OCI-LY7 (cell line): Measurements from ENCODE around the gene CSF1. TPM values are rescaled to one million over a fixed set of nuclear protein-coding genes. Genes with fewer than 3 reads are reported as not detected.

Experiments used
- BruUV-seq: library from RNA; stranded (reverse); fragments of 400-500 nt; replicated peaks from 2 replicates; lab custom pipeline; 2021; lab: Mats Ljungman, UMichigan
- CTCF ChIA-PET: fragments of 300-600 bp; sonication (Branson Sonifier 250); formaldehyde crosslinking; loops from one replicate; lab custom pipeline; 2022; ENCODE audit warnings: antibody characterized with exemption; ENCODE audit not compliant: unreplicated experiment; lab: Charles Lee
- POLR2A ChIA-PET: fragments of 300-600 bp; sonication (Branson Sonifier 250); formaldehyde crosslinking; loops from one replicate; lab custom pipeline; 2022; ENCODE audit warnings: antibody characterized with exemption; lab: Charles Lee
- DNase-seq: peaks from one replicate; pipeline ENCODE4 v3.0.0-alpha.2; 2015; ENCODE audit warnings: low spot score
- H2AFZ ChIP-seq: fragments of 200-600 bp; sonication (generic), shearing (Covaris generic); 2 replicates; pipeline ENCODE4 v1.6.1; 2014; ENCODE audit warnings: mild to moderate bottlenecking, antibody characterized with exemption, low read length, moderate library complexity
- H3K27ac ChIP-seq: fragments of 200-600 bp; sonication (generic); 2 replicates; pipeline ENCODE4 v1.5.1; 2014; ENCODE audit warnings: mixed run types, low read depth, mild to moderate bottlenecking, moderate library complexity, low read length, inconsistent platforms; ENCODE audit not compliant: poor library complexity, severe bottlenecking
- H3K36me3 ChIP-seq: fragments of 200-600 bp; sonication (generic); 2 replicates; pipeline ENCODE4 v1.6.1; 2014; ENCODE audit warnings: mild to moderate bottlenecking, antibody characterized with exemption, low read length, moderate library complexity, mixed read lengths; ENCODE audit not compliant: insufficient read depth
- H3K4me1 ChIP-seq: fragments of 200-600 bp; sonication (generic); 2 replicates; pipeline ENCODE4 v1.5.1; 2014; ENCODE audit warnings: mild to moderate bottlenecking, low read length; ENCODE audit not compliant: insufficient read depth, poor library complexity, severe bottlenecking
- H3K4me2 ChIP-seq: fragments of 200-600 bp; sonication (generic); 2 replicates; pipeline ENCODE4 v1.6.1; 2014; ENCODE audit warnings: mild to moderate bottlenecking, low read length
- H3K4me3 ChIP-seq: fragments of 200-600 bp; sonication (generic); 2 replicates; pipeline ENCODE4 v1.5.1; 2014; ENCODE audit warnings: mild to moderate bottlenecking, low read depth, low read length; ENCODE audit not compliant: poor library complexity, severe bottlenecking
- H3K79me2 ChIP-seq: fragments of 200-600 bp; sonication (generic); 2 replicates; pipeline ENCODE4 v1.6.1; 2016; ENCODE audit warnings: low read depth, mild to moderate bottlenecking, low read length, moderate library complexity, mixed read lengths; ENCODE audit not compliant: insufficient read depth
- H3K9me2 ChIP-seq: fragments of 200-600 bp; sonication (generic); 2 replicates; pipeline ENCODE4 v1.6.1; 2016; ENCODE audit warnings: mild to moderate bottlenecking, low read length, mixed read lengths; ENCODE audit not compliant: insufficient read depth
- H3K9me3 ChIP-seq: fragments of 200-600 bp; sonication (generic); 2 replicates; pipeline ENCODE4 v1.6.1; 2014; ENCODE audit warnings: mild to moderate bottlenecking, mixed run types, low read length, mixed read lengths
- H4K20me1 ChIP-seq: fragments of 200-600 bp; sonication (generic); 2 replicates; pipeline ENCODE4 v1.6.1; 2014; ENCODE audit warnings: mild to moderate bottlenecking, antibody characterized with exemption, low read length, moderate library complexity, mixed read lengths; ENCODE audit not compliant: insufficient read depth
- EZH2phosphoT487 ChIP-seq: fragments of 200-600 bp; sonication (generic); IDR thresholded peaks from 2 replicates; pipeline ENCODE4 v1.6.1; 2018; ENCODE audit warnings: low read depth, borderline replicate concordance, mild to moderate bottlenecking, mixed run types, antibody characterized with exemption, low read length, moderate library complexity, mixed read lengths
- intact Hi-C: fragments of 100-400 bp; cut with micrococcal nuclease; formaldehyde crosslinking; loops from one replicate; pipeline ENCODE4 v1.10.0; 2022; ENCODE audit not compliant: unreplicated experiment
- total RNA-seq, 2 experiments: library from RNA; depleted of rRNA in 1 of 2; stranded (reverse); fragments of >200 nt in 1 of 2; shearing (Covaris generic) in 1 of 2; gene quantifications; 2 replicates each; pipeline ENCODE4 v1.2.3, GENCODE V29; 2014 to 2022
- TF ChIP-seq, protein P1 (sequence below): fragments of 200-600 bp; sonication (generic); conservative IDR thresholded peaks from 2 replicates; pipeline ENCODE4 v1.5.1; 2014; ENCODE audit warnings: mild to moderate bottlenecking, antibody characterized with exemption, low read length, moderate library complexity, mixed read lengths

Gene CSF1
- total RNA-seq, 2 experiments from 2014 or later = not detected

DNA sequence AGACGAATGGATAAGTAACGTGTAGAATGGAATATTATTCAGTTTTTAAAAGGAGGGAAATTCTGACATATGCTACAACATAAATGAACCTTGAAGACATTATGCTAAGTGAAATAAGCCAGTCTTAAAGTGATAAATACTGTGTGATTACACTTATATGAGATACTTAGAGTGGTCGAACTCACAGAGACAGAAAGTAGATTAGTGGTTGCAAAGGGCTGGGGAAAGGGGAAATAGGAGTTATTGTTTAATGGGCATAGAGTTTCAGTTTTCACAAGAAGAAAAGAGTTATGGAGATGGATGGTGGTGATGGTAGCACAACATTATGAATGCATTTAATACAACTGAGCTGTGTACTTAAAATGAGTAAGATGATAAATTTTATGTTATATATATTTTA is 59.3 kb downstream of the CSF1 start:
- ChIA-PET CTCF (no interaction called here), POLR2A (interaction anchor here (0.6 to 0.7 kb wide), 3 partner anchors 11 to 620 kb away, joined by 3 read pairs; no protein-coding TSS in a partner anchor)
- no peaks in the 10 kb centered on the region for H3K9me2 ChIP-seq
- H3K36me3 ChIP-seq = no peaks in the 10 kb centered on the region
- no peaks in the 10 kb centered on the region for H3K9me3 ChIP-seq
- H4K20me1 ChIP-seq = no peaks in the 10 kb centered on the region
- H3K27ac ChIP-seq = no peak overlapping the region
- H3K79me2 ChIP-seq = no peaks in the 10 kb centered on the region
- no peak for TF ChIP-seq EZH2phosphoT487
- TF ChIP-seq, protein P1, sequence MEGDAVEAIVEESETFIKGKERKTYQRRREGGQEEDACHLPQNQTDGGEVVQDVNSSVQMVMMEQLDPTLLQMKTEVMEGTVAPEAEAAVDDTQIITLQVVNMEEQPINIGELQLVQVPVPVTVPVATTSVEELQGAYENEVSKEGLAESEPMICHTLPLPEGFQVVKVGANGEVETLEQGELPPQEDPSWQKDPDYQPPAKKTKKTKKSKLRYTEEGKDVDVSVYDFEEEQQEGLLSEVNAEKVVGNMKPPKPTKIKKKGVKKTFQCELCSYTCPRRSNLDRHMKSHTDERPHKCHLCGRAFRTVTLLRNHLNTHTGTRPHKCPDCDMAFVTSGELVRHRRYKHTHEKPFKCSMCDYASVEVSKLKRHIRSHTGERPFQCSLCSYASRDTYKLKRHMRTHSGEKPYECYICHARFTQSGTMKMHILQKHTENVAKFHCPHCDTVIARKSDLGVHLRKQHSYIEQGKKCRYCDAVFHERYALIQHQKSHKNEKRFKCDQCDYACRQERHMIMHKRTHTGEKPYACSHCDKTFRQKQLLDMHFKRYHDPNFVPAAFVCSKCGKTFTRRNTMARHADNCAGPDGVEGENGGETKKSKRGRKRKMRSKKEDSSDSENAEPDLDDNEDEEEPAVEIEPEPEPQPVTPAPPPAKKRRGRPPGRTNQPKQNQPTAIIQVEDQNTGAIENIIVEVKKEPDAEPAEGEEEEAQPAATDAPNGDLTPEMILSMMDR = no peak
- no TSS peak for BruUV-seq
- intact Hi-C loops = no loop called here
- H3K4me2 ChIP-seq = no peak overlapping the region
- no peak for DNase-seq
- H3K4me3 ChIP-seq = no peak overlapping the region
- no peak overlapping the region for H2AFZ ChIP-seq
- no peaks in the 10 kb centered on the region for H3K4me1 ChIP-seq

DNA sequence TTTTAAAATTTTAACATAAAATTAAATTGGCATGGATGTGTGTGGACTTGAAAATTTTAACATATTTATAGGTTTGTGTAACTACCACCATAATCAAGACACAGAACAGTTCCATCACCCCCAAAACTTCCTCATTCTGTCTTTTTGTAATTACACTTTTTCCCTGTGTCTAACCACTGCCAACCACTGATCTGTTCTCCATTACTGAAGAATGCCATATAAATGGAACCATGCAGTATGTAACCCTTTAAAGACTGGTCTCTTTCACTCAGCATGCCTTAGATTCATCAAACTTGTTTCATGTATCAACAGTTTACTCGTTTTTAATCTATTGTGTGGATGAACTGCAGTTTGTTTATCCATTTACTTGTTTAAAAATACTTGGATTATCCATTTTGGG is 60.9 kb downstream of the CSF1 start:
- Histone ChIP-seq H2AFZ (no peak overlapping the region), H3K4me3 (no peak overlapping the region), H3K4me2 (no peak overlapping the region), H3K9me3 (no peaks in the 10 kb centered on the region), H3K9me2 (no peaks in the 10 kb centered on the region), H3K79me2 (no peaks in the 10 kb centered on the region), H4K20me1 (no peaks in the 10 kb centered on the region), H3K36me3 (no peaks in the 10 kb centered on the region), H3K4me1 (no peaks in the 10 kb centered on the region), H3K27ac (no peak overlapping the region)
- ChIA-PET POLR2A (no interaction called here), CTCF (no interaction called here)
- DNase-seq = no peak
- intact Hi-C loops = no loop called here
- BruUV-seq = no TSS peak
- TF ChIP-seq, protein P1 = no peak
- no peak for TF ChIP-seq EZH2phosphoT487

DNA sequence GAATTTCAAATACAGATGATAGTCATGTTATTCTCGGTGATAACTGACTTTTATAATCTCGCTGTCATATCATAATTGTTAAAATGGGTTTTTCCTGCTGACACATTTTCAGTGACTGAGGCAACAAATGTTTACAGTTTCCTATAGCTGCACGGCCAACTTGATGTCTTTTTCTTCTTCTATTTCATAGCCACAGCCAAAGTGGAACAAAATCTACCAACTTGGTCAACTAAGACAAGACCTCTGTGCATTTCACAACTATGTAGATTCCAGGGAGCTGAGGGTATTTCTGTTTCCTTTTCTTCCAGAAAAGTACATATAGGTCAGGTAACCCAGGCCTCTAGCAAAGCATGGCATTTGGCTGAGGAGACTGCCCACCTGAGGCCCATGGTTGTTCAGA is 63.5 kb downstream of the CSF1 start:
- no peak for TF ChIP-seq EZH2phosphoT487
- TF ChIP-seq, protein P1 = no peak
- Histone ChIP-seq H3K4me3 (no peak overlapping the region), H3K36me3 (no peaks in the 10 kb centered on the region), H3K4me2 (no peak overlapping the region), H3K27ac (no peak overlapping the region), H3K9me2 (no peaks in the 10 kb centered on the region), H3K79me2 (no peaks in the 10 kb centered on the region), H3K9me3 (no peaks in the 10 kb centered on the region), H3K4me1 (no peaks in the 10 kb centered on the region), H2AFZ (no peak overlapping the region), H4K20me1 (no peaks in the 10 kb centered on the region)
- POLR2A ChIA-PET = no interaction called here
- no peak for DNase-seq
- intact Hi-C loops = no loop called here
- CTCF ChIA-PET = no interaction called here
- no TSS peak for BruUV-seq
